Esophagus (tissue), 2 donors: ENCODE data around the gene UST. TPM values are rescaled to one million over a fixed set of nuclear protein-coding genes. Genes with fewer than 3 reads are reported as not detected.
A peak's percentile ranks its signal among the peaks of the same experiment; 100 is the strongest.
"Not testable (repeated sequence)": the region's sequence is repeated elsewhere in the genome, so short reads cannot be mapped to it uniquely, and the experiment has no call there.

ENCODE experiments used
- H3K27ac ChIP-seq, 2 donors: one replicate each; pipeline ENCODE4 v1.5.1; 2013; ENCODE audit warnings: low read depth in 2 of 2, mild to moderate bottlenecking in 2 of 2, inconsistent platforms in 1 of 2, low read length in 1 of 2, moderate library complexity in 1 of 2
- H3K27me3 ChIP-seq, 2 donors: one replicate each; pipeline ENCODE4 v1.6.1; 2013; ENCODE audit warnings: low read length in 2 of 2, control low read depth in 1 of 2, mild to moderate bottlenecking in 1 of 2; ENCODE audit not compliant: insufficient read depth in 2 of 2, control insufficient read depth in 1 of 2
- H3K36me3 ChIP-seq, 2 donors: one replicate each; pipeline ENCODE4 v1.6.1; 2013; ENCODE audit warnings: low read length in 1 of 2; ENCODE audit not compliant: control insufficient read depth in 2 of 2, insufficient read depth in 2 of 2
- H3K4me1 ChIP-seq, 2 donors: one replicate each; pipeline ENCODE4 v1.6.1; 2013; ENCODE audit warnings: low read length in 1 of 2; ENCODE audit not compliant: control insufficient read depth in 2 of 2, insufficient read depth in 2 of 2
- H3K4me3 ChIP-seq, 2 donors: one replicate each; pipeline ENCODE4 v1.5.1; 2013; ENCODE audit warnings: low read length in 2 of 2, mild to moderate bottlenecking in 2 of 2, low read depth in 1 of 2, moderate library complexity in 1 of 2
- H3K9me3 ChIP-seq, 2 donors: one replicate each; pipeline ENCODE4 v1.6.1; 2013; ENCODE audit warnings: mild to moderate bottlenecking in 2 of 2, low read depth in 1 of 2, low read length in 1 of 2, moderate library complexity in 1 of 2; ENCODE audit not compliant: control insufficient read depth in 2 of 2, insufficient read depth in 1 of 2
- WGBS, 2 donors: extraction: QIAGEN DNeasy Blood & Tissue Kit; methylation state at CpG; one replicate each; pipeline ENCODE4 v1.1.7; 2013; 5-methylcytosine and 5-hydroxymethylcytosine counted together
- polyA plus RNA-seq, 2 donors: library from polyadenylated mRNA; stranded (reverse); fragments of 200-250 nt; gene quantifications; one replicate each; pipeline ENCODE4 v1.2.3, GENCODE V29; 2013
- donor health status: healthy with polysubstance abuse.
- donor health status: Bipolar disorder and iron deficiency.

Gene UST
- polyA plus RNA-seq, 2 donors, result 1.7 to 2.4 TPM

DNA sequence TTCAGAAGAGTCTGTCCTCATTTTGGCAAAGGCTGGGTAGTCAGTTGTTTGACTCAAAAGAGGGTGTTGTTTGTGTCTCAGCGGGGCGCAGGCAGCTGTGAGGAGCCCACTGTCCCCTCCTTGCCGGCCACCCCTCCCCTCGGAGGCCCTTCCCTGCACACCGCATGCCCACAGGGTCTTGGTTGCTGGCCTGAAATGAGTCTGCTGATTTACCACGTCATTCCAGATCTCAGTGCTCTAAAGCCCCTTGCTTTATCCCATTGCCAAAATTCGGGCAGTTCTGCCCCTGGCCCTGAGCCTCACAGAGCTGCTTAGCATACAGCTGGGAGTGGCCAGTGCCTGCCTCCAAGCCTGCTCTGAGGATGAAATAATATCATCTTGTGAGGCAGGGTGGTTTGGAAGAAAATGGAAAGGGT lies 220.7 kb downstream of the UST start:
- no peak overlapping the region for H3K27ac ChIP-seq
- 66 to 68% methylated on average over 7 of the region's 7 CpGs for WGBS, 2 donors
- peaks cover 2 to 5% of the 10 kb centered on the region in 2 donors for H3K36me3 ChIP-seq
- no peaks in the 10 kb centered on the region for H3K4me1 ChIP-seq
- no peak overlapping the region for H3K4me3 ChIP-seq
- no peaks in the 10 kb centered on the region for H3K27me3 ChIP-seq
- no peaks in the 10 kb centered on the region for H3K9me3 ChIP-seq

GRCh38 chr6:148968771-148969602 lies 222.2 kb downstream of the UST start:
- peaks cover 2 to 3% of the 10 kb centered on the region in 2 donors for H3K36me3 ChIP-seq
- no peak overlapping the region for H3K4me3 ChIP-seq
- H3K4me1 ChIP-seq, result no peaks in the 10 kb centered on the region
- no peaks in the 10 kb centered on the region for H3K27me3 ChIP-seq
- no peaks in the 10 kb centered on the region for H3K9me3 ChIP-seq
- 67 to 79% methylated on average over 4 of the region's 4 CpGs for WGBS, 2 donors
- H3K27ac ChIP-seq, result peak overlapping the region in 1 of 2 donors; percentile 2

GRCh38 chr6:148969603-148970061 lies 222.8 kb downstream of the UST start:
- Histone ChIP-seq H3K4me3 (no peak overlapping the region), H3K4me1 (no peaks in the 10 kb centered on the region), H3K27ac (peak overlapping the region in 1 of 2 donors; percentile 2), H3K36me3 (peaks cover 0 to 3% of the 10 kb centered on the region in 2 donors), H3K9me3 (no peaks in the 10 kb centered on the region), H3K27me3 (no peaks in the 10 kb centered on the region)
- 78 to 80% methylated on average over 10 of the region's 10 CpGs for WGBS, 2 donors

GRCh38 chr6:148971031-148971927 lies 224.4 kb downstream of the UST start:
- no peaks in the 10 kb centered on the region for H3K9me3 ChIP-seq
- 83 to 85% methylated on average over 6 of the region's 6 CpGs for WGBS, 2 donors

GRCh38 chr6:148972481-148972880 lies 225.7 kb downstream of the UST start:
- Histone ChIP-seq H3K9me3 (no peaks in the 10 kb centered on the region), H3K4me1 (no peaks in the 10 kb centered on the region), H3K4me3 (no peak overlapping the region), H3K27ac (no peak overlapping the region), H3K27me3 (no peaks in the 10 kb centered on the region), H3K36me3 (no peaks in the 10 kb centered on the region)
- 22 to 29% methylated on average over 15 of the region's 15 CpGs for WGBS, 2 donors

More at GRCh38 chr6:148971031-148971927, 224.4 kb downstream of the UST start:
- no peaks in the 10 kb centered on the region for H3K27me3 ChIP-seq
- H3K4me1 ChIP-seq, result no peaks in the 10 kb centered on the region
- H3K27ac ChIP-seq, result no peak overlapping the region
- no peaks in the 10 kb centered on the region for H3K36me3 ChIP-seq
- no peak overlapping the region for H3K4me3 ChIP-seq

DNA sequence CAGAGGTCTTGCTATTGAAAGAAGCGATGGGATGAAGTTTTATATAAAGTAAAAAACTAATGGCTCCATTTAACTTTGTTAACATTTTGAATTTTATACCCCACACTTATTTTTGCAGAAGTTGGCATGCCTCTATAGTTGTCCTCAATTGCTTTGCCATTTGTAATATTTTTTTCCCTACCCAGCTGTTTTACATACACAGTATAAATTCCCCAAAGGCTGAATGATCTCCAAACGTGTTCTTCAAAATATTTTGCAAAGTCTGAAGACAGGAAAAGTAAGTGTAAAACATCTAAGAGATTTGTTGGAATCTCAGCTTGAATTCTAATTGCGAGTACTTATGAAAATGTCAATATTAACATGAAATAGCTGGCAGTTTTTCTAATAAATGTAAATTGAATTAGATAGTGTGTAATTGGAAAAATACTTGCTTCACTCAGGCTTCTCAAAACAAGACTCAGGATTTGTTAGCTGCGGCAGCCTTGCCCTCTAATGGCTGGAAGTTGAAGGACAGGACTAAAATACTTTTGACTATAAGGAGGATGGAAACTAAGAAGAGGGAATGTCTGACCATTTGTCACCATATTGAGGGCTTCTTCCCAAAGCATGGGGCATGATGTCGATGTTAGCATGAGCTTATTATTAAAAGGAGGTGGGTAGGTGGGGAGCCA lies 226.8 kb downstream of the UST start:
- Histone ChIP-seq H3K4me3 (no peak overlapping the region), H3K27ac (no peak overlapping the region), H3K9me3 (no peaks in the 10 kb centered on the region), H3K4me1 (no peaks in the 10 kb centered on the region), H3K27me3 (no peaks in the 10 kb centered on the region), H3K36me3 (no peaks in the 10 kb centered on the region)
- WGBS, 2 donors, result 62 to 64% methylated on average over 5 of the region's 5 CpGs

GRCh38 chr6:148974351-148974750 lies 227.5 kb downstream of the UST start:
- H3K27me3 ChIP-seq, result no peaks in the 10 kb centered on the region
- no peaks in the 10 kb centered on the region for H3K4me1 ChIP-seq
- H3K4me3 ChIP-seq, result no peak overlapping the region
- H3K9me3 ChIP-seq, result no peaks in the 10 kb centered on the region
- H3K36me3 ChIP-seq, result no peaks in the 10 kb centered on the region
- no peak overlapping the region for H3K27ac ChIP-seq
- WGBS, 2 donors, result 84 to 87% methylated on average over 4 of the region's 4 CpGs

GRCh38 chr6:148978298-148978697 lies 231.5 kb downstream of the UST start:
- 96 to 100% methylated on average over 2 of the region's 3 CpGs for WGBS, 2 donors
- H3K36me3 ChIP-seq, H3K9me3 ChIP-seq, H3K27me3 ChIP-seq, H3K4me1 ChIP-seq, H3K4me3 ChIP-seq, H3K27ac ChIP-seq: not testable (repeated sequence)
